RWPE2 (cell line): Measurements from ENCODE around the gene SETBP1.

Experiments used
- ATAC-seq: fragments of 200-7000 bp; cut with Tn5 transposase; 3 replicates; pipeline ENCODE4 v1.9.1; 2021; ENCODE audit warnings: low read depth
- DNase-seq: peaks from one replicate; pipeline ENCODE4 v3.0.0-alpha.2; 2020; ENCODE audit warnings: low spot score
- H3K27ac ChIP-seq: fragments of 450-650 bp; 2 replicates; pipeline ENCODE4 v1.5.1; 2017; ENCODE audit warnings: mild to moderate bottlenecking; ENCODE audit not compliant: poor library complexity, severe bottlenecking
- H3K27me3 ChIP-seq: fragments of 250-450 bp; sonication (Bioruptor Pico); 2 replicates; pipeline ENCODE4 v1.5.1; 2021; ENCODE audit warnings: mild to moderate bottlenecking, moderate library complexity; ENCODE audit not compliant: insufficient read depth, poor library complexity, severe bottlenecking
- H3K36me3 ChIP-seq: fragments of 250-450 bp; sonication (Bioruptor Pico); 2 replicates; pipeline ENCODE4 v1.5.1; 2020; ENCODE audit warnings: low read depth, mild to moderate bottlenecking, moderate library complexity
- H3K4me1 ChIP-seq: fragments of 250-450 bp; sonication (Bioruptor Pico); 2 replicates; pipeline ENCODE4 v1.5.1; 2021; ENCODE audit warnings: mild to moderate bottlenecking, moderate library complexity; ENCODE audit not compliant: insufficient read depth, poor library complexity, severe bottlenecking
- H3K4me3 ChIP-seq: fragments of 250-450 bp; sonication (Bioruptor Pico); 2 replicates; pipeline ENCODE4 v1.5.1; 2021; ENCODE audit warnings: mild to moderate bottlenecking, moderate library complexity; ENCODE audit not compliant: severe bottlenecking
- H3K9me3 ChIP-seq: fragments of 250-450 bp; sonication (Bioruptor Pico); 2 replicates; pipeline ENCODE4 v1.5.1; 2021; ENCODE audit warnings: mild to moderate bottlenecking, moderate library complexity; ENCODE audit not compliant: severe bottlenecking
- CTCF ChIP-seq: fragments of 450-650 bp; IDR thresholded peaks from one replicate; pipeline ENCODE4 v1.5.1; 2017; ENCODE audit warnings: mild to moderate bottlenecking, moderate library complexity; ENCODE audit not compliant: poor library complexity, severe bottlenecking

Gene SETBP1

GRCh38 chr18:44680273-44681075, at the start of gene SETBP1:
Gene SETBP1, plus strand, starts transcription at chr18:44680888. Its CDS starts 20,459 bp downstream, at chr18:44701347.
- H3K27me3 ChIP-seq, result no peaks in the 10 kb centered on the region
- peak within 1 kb of the TSS; percentile 88 for H3K27ac ChIP-seq
- H3K9me3 ChIP-seq, result no peaks in the 10 kb centered on the region
- ATAC-seq (peak; percentile 13), DNase-seq (peak; percentile 74)
- peaks cover 10% of the 10 kb centered on the region for H3K4me1 ChIP-seq
- peak; percentile 48 for TF ChIP-seq CTCF
- no peaks in the 10 kb centered on the region for H3K36me3 ChIP-seq
- H3K4me3 ChIP-seq, result peak within 1 kb of the TSS; percentile 78

- no peak for TF ChIP-seq CTCF
- Histone ChIP-seq H3K9me3 (no peaks in the 10 kb centered on the region), H3K4me1 (peaks cover 9% of the 10 kb centered on the region), H3K4me3 (no peak overlapping the region), H3K27me3 (no peaks in the 10 kb centered on the region), H3K27ac (no peak overlapping the region), H3K36me3 (no peaks in the 10 kb centered on the region)
- ATAC-seq (no peak), DNase-seq (no peak)
Observed at GRCh38 chr18:44632469-44633145, 48.1 kb upstream of the SETBP1 start.

GRCh38 chr18:44635546-44635945, 45.1 kb upstream of the SETBP1 start:
- H3K36me3 ChIP-seq, result no peaks in the 10 kb centered on the region
- ATAC-seq (no peak), DNase-seq (no peak)
- no peaks in the 10 kb centered on the region for H3K9me3 ChIP-seq
- peaks cover 16% of the 10 kb centered on the region for H3K4me1 ChIP-seq
- H3K27me3 ChIP-seq, result no peaks in the 10 kb centered on the region
- no peak overlapping the region for H3K4me3 ChIP-seq
- no peak overlapping the region for H3K27ac ChIP-seq
- TF ChIP-seq CTCF, result no peak

- Histone ChIP-seq H3K27me3 (no peaks in the 10 kb centered on the region), H3K4me1 (peaks cover 16% of the 10 kb centered on the region), H3K4me3 (no peak overlapping the region), H3K36me3 (no peaks in the 10 kb centered on the region), H3K9me3 (no peaks in the 10 kb centered on the region), H3K27ac (no peak overlapping the region)
- DNase-seq (no peak), ATAC-seq (no peak)
- no peak for TF ChIP-seq CTCF
Observed at GRCh38 chr18:44636241-44636640, 44.4 kb upstream of the SETBP1 start.
